Neuronal stem cell (in vitro differentiated cells): ENCODE data around the gene NUDCD2.

Experiments used
- DNase-seq: peaks from one replicate; pipeline ENCODE4 v3.0.0-alpha.2; 2013; ENCODE audit warnings: low spot score
- H2AFZ ChIP-seq: one replicate; pipeline ENCODE4 v1.6.1; 2013; ENCODE audit warnings: mild to moderate bottlenecking, low read length, inconsistent platforms
- H2AK5ac ChIP-seq: 2 replicates; pipeline ENCODE4 v1.6.1; 2013; ENCODE audit warnings: low read depth, mild to moderate bottlenecking, inconsistent platforms, low read length, moderate library complexity, mixed read lengths
- H2BK120ac ChIP-seq: 2 replicates; pipeline ENCODE4 v1.6.1; 2013; ENCODE audit warnings: low read depth, mild to moderate bottlenecking, inconsistent platforms, low read length, moderate library complexity, mixed read lengths
- H2BK12ac ChIP-seq: one replicate; pipeline ENCODE4 v1.6.1; 2013; ENCODE audit warnings: low read length, inconsistent platforms
- H2BK15ac ChIP-seq: 2 replicates; pipeline ENCODE4 v1.6.1; 2013; ENCODE audit warnings: mild to moderate bottlenecking, low read length, inconsistent platforms, mixed read lengths
- H2BK5ac ChIP-seq: one replicate; pipeline ENCODE4 v1.6.1; 2013; ENCODE audit warnings: inconsistent platforms, mild to moderate bottlenecking, low read length, moderate library complexity
- H3K14ac ChIP-seq: one replicate; pipeline ENCODE4 v1.6.1; 2013; ENCODE audit warnings: low read length, inconsistent platforms
- H3K18ac ChIP-seq: 2 replicates; pipeline ENCODE4 v1.6.1; 2013; ENCODE audit warnings: low read length, inconsistent platforms
- H3K23ac ChIP-seq: 2 replicates; pipeline ENCODE4 v1.6.1; 2013; ENCODE audit warnings: low read depth, mild to moderate bottlenecking, mixed read lengths, low read length, inconsistent platforms; ENCODE audit not compliant: poor library complexity
- H3K27ac ChIP-seq: replicated peaks from 3 replicates; pipeline ENCODE4 v1.5.1; 2013; ENCODE audit warnings: low read length, inconsistent platforms
- H3K27me3 ChIP-seq, 3 experiments: 2 replicates each; pipeline ENCODE4 v1.6.1; 2013; ENCODE audit warnings: low read length in 3 of 3, mild to moderate bottlenecking in 2 of 3, inconsistent platforms in 1 of 3, low read depth in 1 of 3, mixed read lengths in 1 of 3, moderate library complexity in 1 of 3; ENCODE audit not compliant: control insufficient read depth in 3 of 3, insufficient read depth in 3 of 3
- H3K36me3 ChIP-seq, 2 donors: replicated peaks in 1 of 2; 2 replicates each; pipeline ENCODE4 v1.6.1; 2013; ENCODE audit warnings: low read length in 2 of 2; ENCODE audit not compliant: control insufficient read depth in 2 of 2, insufficient read depth in 2 of 2
- H3K4ac ChIP-seq: 2 replicates; pipeline ENCODE4 v1.6.1; 2013; ENCODE audit warnings: inconsistent platforms, mild to moderate bottlenecking, low read length, moderate library complexity
- H3K4me1 ChIP-seq, 2 donors: 1 replicate in 1 of 2; 2 replicates in 1 of 2; pipeline ENCODE4 v1.6.1; 2013; ENCODE audit warnings: low read length in 2 of 2, low read depth in 1 of 2; ENCODE audit not compliant: control insufficient read depth in 2 of 2, insufficient read depth in 1 of 2
- H3K4me2 ChIP-seq: one replicate; pipeline ENCODE4 v1.6.1; 2013; ENCODE audit warnings: mild to moderate bottlenecking, low read length, inconsistent platforms; ENCODE audit not compliant: insufficient read depth, poor library complexity, severe bottlenecking
- H3K4me3 ChIP-seq, 2 donors: 2 replicates each; pipeline ENCODE4 v1.5.1; 2013; ENCODE audit warnings: low read length in 2 of 2, mild to moderate bottlenecking in 2 of 2, inconsistent platforms in 1 of 2, moderate library complexity in 1 of 2
- H3K79me1 ChIP-seq: one replicate; pipeline ENCODE4 v1.6.1; 2013; ENCODE audit warnings: low read depth, mild to moderate bottlenecking, inconsistent platforms, low read length, moderate library complexity
- H3K9ac ChIP-seq: one replicate; pipeline ENCODE4 v1.6.1; 2013; ENCODE audit warnings: mild to moderate bottlenecking, low read depth, low read length, inconsistent platforms; ENCODE audit not compliant: poor library complexity
- H3K9me3 ChIP-seq, 2 donors: replicated peaks in 1 of 2; 2 replicates each; pipeline versions ENCODE3 to v1.6.1; 2013; ENCODE audit warnings: low read length in 2 of 2, mild to moderate bottlenecking in 2 of 2, inconsistent platforms in 1 of 2, low read depth in 1 of 2, mixed read lengths in 1 of 2, moderate library complexity in 1 of 2; ENCODE audit not compliant: control insufficient read depth in 2 of 2, insufficient read depth in 1 of 2
- H4K8ac ChIP-seq: one replicate; pipeline ENCODE4 v1.6.1; 2013; ENCODE audit warnings: low read depth, mild to moderate bottlenecking, inconsistent platforms, low read length, moderate library complexity
- H4K91ac ChIP-seq: one replicate; pipeline ENCODE4 v1.6.1; 2013; ENCODE audit warnings: low read length, low read depth, mild to moderate bottlenecking, inconsistent platforms; ENCODE audit not compliant: poor library complexity
- WGBS, 2 donors: extraction: QIAGEN DNeasy Blood & Tissue Kit; methylation state at CpG; one replicate each; pipeline ENCODE4 v1.1.7; 2013; ENCODE audit warnings: missing lambda C conversion rate in 2 of 2, mixed read lengths in 1 of 2; ENCODE audit not compliant: insufficient read length in 2 of 2, insufficient replicate concordance in 1 of 2; ENCODE audit errors: extremely low coverage in 2 of 2; 5-methylcytosine and 5-hydroxymethylcytosine counted together

NUDCD2 gene

DNA sequence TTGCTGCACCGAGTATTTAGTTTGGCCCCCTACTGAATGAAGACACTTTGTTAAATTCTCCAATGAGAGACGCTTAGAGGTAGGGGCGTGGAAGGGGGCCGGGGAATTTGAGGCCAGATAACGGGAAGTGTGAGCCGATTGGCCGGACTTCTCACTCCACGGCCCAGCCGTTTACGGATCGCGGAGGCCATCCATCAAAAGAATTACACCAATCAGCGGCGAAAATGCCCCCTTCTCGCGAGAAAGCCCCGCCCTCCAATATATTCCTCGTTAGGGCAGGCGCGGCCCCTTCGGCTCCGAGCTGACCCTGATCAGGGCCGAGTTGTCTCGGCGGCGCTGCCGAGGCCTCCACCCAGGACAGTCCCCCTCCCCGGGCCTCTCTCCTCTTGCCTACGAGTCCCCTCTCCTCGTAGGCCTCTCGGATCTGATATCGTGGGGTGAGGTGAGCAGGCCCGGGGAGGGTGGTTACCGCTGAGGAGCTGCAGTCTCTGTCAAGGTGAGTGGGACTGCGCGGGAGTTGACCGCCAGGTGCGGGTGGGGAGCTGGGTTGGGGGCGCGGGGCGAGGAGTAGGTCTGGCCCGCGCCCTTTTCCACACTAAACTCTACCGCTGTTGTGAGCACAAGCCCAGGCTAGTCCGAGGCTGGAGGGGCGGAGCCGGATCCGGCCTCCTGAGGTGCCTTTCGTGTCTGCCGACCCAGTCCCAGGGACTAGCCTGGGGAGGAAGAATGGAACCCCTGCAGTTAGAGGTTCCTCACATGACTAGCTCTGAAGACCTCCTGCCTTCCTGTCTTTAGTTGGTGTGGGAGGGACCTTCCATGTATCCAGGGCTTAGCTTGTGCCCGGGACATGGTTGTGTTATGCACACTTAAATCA is 22.4 kb downstream of the NUDCD2 start, which contains the start of gene CCNG1:
TSS of gene CCNG1 (plus strand) at position 287 of the 874 bp plus-strand sequence. CDS start 1,662 bp downstream, outside the sequence.
- no CpG with 5 or more reads among the region's 51 CpGs for WGBS, 2 donors
- peak within 1 kb of the TSS; percentile 99 for H3K18ac ChIP-seq
- H4K91ac ChIP-seq: no peak within 1 kb of the TSS
- H3K27ac ChIP-seq: peak within 1 kb of the TSS; percentile 94
- no peaks in the 10 kb centered on the region for H3K9me3 ChIP-seq
- H2AFZ ChIP-seq: peak within 1 kb of the TSS; percentile 84
- no peak within 1 kb of the TSS for H2BK12ac ChIP-seq
- no peaks in the 10 kb centered on the region for H3K27me3 ChIP-seq
- H3K14ac ChIP-seq: no peak within 1 kb of the TSS
- H3K23ac ChIP-seq: peak within 1 kb of the TSS; percentile 100
- peak within 1 kb of the TSS; percentile 99 for H2BK5ac ChIP-seq
- peaks cover 11 to 42% of the 10 kb centered on the region in 2 donors for H3K36me3 ChIP-seq
- H3K4ac ChIP-seq: peak within 1 kb of the TSS; percentile 26
- DNase-seq: peak; percentile 96
- H4K8ac ChIP-seq: no peak within 1 kb of the TSS
- H3K4me3 ChIP-seq: peak within 1 kb of the TSS; percentile 80 to 92
- H3K4me2 ChIP-seq: peak within 1 kb of the TSS; percentile 47
- H2BK15ac ChIP-seq: peak within 1 kb of the TSS; percentile 93
- peak within 1 kb of the TSS; percentile 87 for H2BK120ac ChIP-seq
- no peaks in the 10 kb centered on the region for H3K79me1 ChIP-seq
- H3K4me1 ChIP-seq: peaks cover 11 to 13% of the 10 kb centered on the region in 2 donors
- H3K9ac ChIP-seq: peak within 1 kb of the TSS; percentile 90
- H2AK5ac ChIP-seq: peak within 1 kb of the TSS; percentile 91

GRCh38 chr5:163437011-163437308 is 22.9 kb downstream of the NUDCD2 start:
- Histone ChIP-seq H3K27ac (peak overlapping the region; percentile 48), H4K8ac (no peak overlapping the region), H3K4me2 (peak overlapping the region; percentile 33), H3K9ac (no peak overlapping the region), H3K4ac (no peak overlapping the region), H2BK15ac (no peak overlapping the region), H2BK12ac (no peak overlapping the region), H3K14ac (no peak overlapping the region), H3K36me3 (peaks cover 9 to 36% of the 10 kb centered on the region in 2 donors), H2BK5ac (no peak overlapping the region), H3K23ac (no peak overlapping the region), H3K79me1 (no peaks in the 10 kb centered on the region), H3K4me3 (peak overlapping the region in 1 of 2 donors; percentile 43), H3K4me1 (peaks cover 11 to 13% of the 10 kb centered on the region in 2 donors), H2BK120ac (no peak overlapping the region), H3K9me3 (no peaks in the 10 kb centered on the region), H2AFZ (peak overlapping the region; percentile 55), H3K18ac (no peak overlapping the region), H2AK5ac (no peak overlapping the region), H3K27me3 (no peaks in the 10 kb centered on the region), H4K91ac (no peak overlapping the region)
- WGBS, 2 donors: no CpG with 5 or more reads among the region's 6 CpGs
- DNase-seq: no peak

DNA sequence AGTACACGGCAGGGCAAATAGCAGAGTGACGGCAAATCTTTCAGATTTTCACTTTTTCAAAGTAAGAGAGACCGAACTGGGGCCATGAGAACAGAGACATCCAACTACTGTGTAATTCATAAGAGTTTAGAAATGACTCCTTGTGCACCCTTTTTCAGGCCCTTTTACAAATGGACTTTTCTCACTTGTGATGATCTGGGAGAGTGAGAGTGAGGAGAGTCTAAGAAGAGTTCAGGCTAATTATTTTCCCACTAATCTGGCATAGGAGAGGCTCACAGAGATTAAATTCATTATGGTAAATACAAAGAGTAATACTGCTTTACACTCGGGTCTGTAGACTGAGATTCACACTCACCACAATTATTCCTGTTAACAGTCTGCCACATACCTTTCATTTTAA is 23.4 kb downstream of the NUDCD2 start:
- no CpG with 5 or more reads among the region's 4 CpGs for WGBS, 2 donors
- H3K79me1 ChIP-seq: no peaks in the 10 kb centered on the region
- H2BK15ac ChIP-seq: no peak overlapping the region
- no peak for DNase-seq
- H3K9me3 ChIP-seq: no peaks in the 10 kb centered on the region
- H3K14ac ChIP-seq: no peak overlapping the region
- no peak overlapping the region for H2BK12ac ChIP-seq
- peaks cover 9 to 31% of the 10 kb centered on the region in 2 donors for H3K36me3 ChIP-seq
- no peak overlapping the region for H4K91ac ChIP-seq
- peak overlapping the region in 1 of 2 donors; percentile 43 for H3K4me3 ChIP-seq
- no peak overlapping the region for H3K9ac ChIP-seq
- no peak overlapping the region for H3K23ac ChIP-seq
- H3K18ac ChIP-seq: no peak overlapping the region
- H2BK120ac ChIP-seq: no peak overlapping the region
- H4K8ac ChIP-seq: no peak overlapping the region
- no peak overlapping the region for H3K4ac ChIP-seq
- H2AFZ ChIP-seq: peak overlapping the region; percentile 55
- peak overlapping the region; percentile 25 for H3K4me2 ChIP-seq
- no peak overlapping the region for H2BK5ac ChIP-seq
- no peak overlapping the region for H2AK5ac ChIP-seq
- peak overlapping the region; percentile 48 for H3K27ac ChIP-seq
- no peaks in the 10 kb centered on the region for H3K27me3 ChIP-seq
- H3K4me1 ChIP-seq: peaks cover 11 to 13% of the 10 kb centered on the region in 2 donors

GRCh38 chr5:163434401-163434866 is 25.5 kb downstream of the NUDCD2 start:
- H3K27ac ChIP-seq: no peak overlapping the region
- no peaks in the 10 kb centered on the region for H3K9me3 ChIP-seq
- no CpG with 5 or more reads among the region's 3 CpGs for WGBS, 2 donors

More at GRCh38 chr5:163434401-163434866, 25.5 kb downstream of the NUDCD2 start:
- no peak for DNase-seq
- H3K4me1 ChIP-seq: peaks cover 9 to 13% of the 10 kb centered on the region in 2 donors
- H3K23ac ChIP-seq: no peak overlapping the region
- H3K36me3 ChIP-seq: peaks cover 4 to 10% of the 10 kb centered on the region in 2 donors
- no peak overlapping the region for H3K4me3 ChIP-seq
- peak overlapping the region; percentile 43 for H2AFZ ChIP-seq
- no peak overlapping the region for H2AK5ac ChIP-seq
- H3K14ac ChIP-seq: no peak overlapping the region
- H3K4me2 ChIP-seq: no peak overlapping the region
- no peaks in the 10 kb centered on the region for H3K27me3 ChIP-seq
- no peaks in the 10 kb centered on the region for H3K79me1 ChIP-seq
- H2BK5ac ChIP-seq: no peak overlapping the region
- no peak overlapping the region for H3K9ac ChIP-seq
- H2BK120ac ChIP-seq: no peak overlapping the region
- no peak overlapping the region for H4K91ac ChIP-seq
- H2BK15ac ChIP-seq: no peak overlapping the region
- H3K18ac ChIP-seq: no peak overlapping the region
- H3K4ac ChIP-seq: no peak overlapping the region
- H2BK12ac ChIP-seq: no peak overlapping the region
- H4K8ac ChIP-seq: no peak overlapping the region
